ENCODE results near the gene BBS9. TPM values are rescaled to one million over a fixed set of nuclear protein-coding genes. Genes with fewer than 3 reads are reported as not detected.

The BBS9 gene
- total RNA-seq, 1 donor from 2014 or later, result 21.1 TPM

- no peaks in the 10 kb centered on the region for H3K9me3 Mint-ChIP-seq (ENCODE audit: unreplicated experiment)
- H3K36me3 Mint-ChIP-seq (ENCODE audit: unreplicated experiment), result no peaks in the 10 kb centered on the region
- H3K4me1 Mint-ChIP-seq (ENCODE audit: low read depth, unreplicated experiment), result peaks cover 9% of the 10 kb centered on the region
- H3K27me3 Mint-ChIP-seq (ENCODE audit: unreplicated experiment), result no peaks in the 10 kb centered on the region
- no peak for TF ChIP-seq CTCF (IDR thresholded peaks at IDR 0.05; ENCODE audit: partially characterized antibody, unreplicated experiment)
- no peak overlapping the region for H3K4me3 Mint-ChIP-seq (ENCODE audit: unreplicated experiment)
- DNase-seq, result no peak
- H3K27ac Mint-ChIP-seq (ENCODE audit: unreplicated experiment), result no peak overlapping the region
Measured at GRCh38 chr7:33550979-33551378, 421.6 kb downstream of the BBS9 start.

GRCh38 chr7:33554046-33554445 is 424.7 kb downstream of the BBS9 start:
- Mint-ChIP-seq H3K9me3 (ENCODE audit: unreplicated experiment) (no peaks in the 10 kb centered on the region), H3K4me3 (ENCODE audit: unreplicated experiment) (no peak overlapping the region), H3K4me1 (ENCODE audit: low read depth, unreplicated experiment) (peaks cover 14% of the 10 kb centered on the region), H3K27ac (ENCODE audit: unreplicated experiment) (no peak overlapping the region), H3K36me3 (ENCODE audit: unreplicated experiment) (no peaks in the 10 kb centered on the region), H3K27me3 (ENCODE audit: unreplicated experiment) (peaks cover 2% of the 10 kb centered on the region)
- DNase-seq, result no peak
- TF ChIP-seq CTCF (IDR thresholded peaks at IDR 0.05; ENCODE audit: partially characterized antibody, unreplicated experiment), result no peak

GRCh38 chr7:33554576-33554975 is 425.2 kb downstream of the BBS9 start:
- no peak for TF ChIP-seq CTCF (IDR thresholded peaks at IDR 0.05; ENCODE audit: partially characterized antibody, unreplicated experiment)
- no peak overlapping the region for H3K4me3 Mint-ChIP-seq (ENCODE audit: unreplicated experiment)
- no peaks in the 10 kb centered on the region for H3K9me3 Mint-ChIP-seq (ENCODE audit: unreplicated experiment)
- no peaks in the 10 kb centered on the region for H3K36me3 Mint-ChIP-seq (ENCODE audit: unreplicated experiment)
- H3K27me3 Mint-ChIP-seq (ENCODE audit: unreplicated experiment), result peaks cover 2% of the 10 kb centered on the region
- H3K27ac Mint-ChIP-seq (ENCODE audit: unreplicated experiment), result no peak overlapping the region
- no peak for DNase-seq
- peaks cover 14% of the 10 kb centered on the region for H3K4me1 Mint-ChIP-seq (ENCODE audit: low read depth, unreplicated experiment)

- no peaks in the 10 kb centered on the region for H3K9me3 Mint-ChIP-seq (ENCODE audit: unreplicated experiment)
- peaks cover 2% of the 10 kb centered on the region for H3K27me3 Mint-ChIP-seq (ENCODE audit: unreplicated experiment)
- peaks cover 9% of the 10 kb centered on the region for H3K4me1 Mint-ChIP-seq (ENCODE audit: low read depth, unreplicated experiment)
- TF ChIP-seq CTCF (IDR thresholded peaks at IDR 0.05; ENCODE audit: partially characterized antibody, unreplicated experiment), result no peak
- no peak for DNase-seq
- H3K4me3 Mint-ChIP-seq (ENCODE audit: unreplicated experiment), result no peak overlapping the region
- no peak overlapping the region for H3K27ac Mint-ChIP-seq (ENCODE audit: unreplicated experiment)
- no peaks in the 10 kb centered on the region for H3K36me3 Mint-ChIP-seq (ENCODE audit: unreplicated experiment)
Measured at GRCh38 chr7:33556472-33556871, 427.1 kb downstream of the BBS9 start.

GRCh38 chr7:33558549-33559323 is 429.4 kb downstream of the BBS9 start:
- peaks cover 8% of the 10 kb centered on the region for H3K4me1 Mint-ChIP-seq (ENCODE audit: low read depth, unreplicated experiment)
- no peaks in the 10 kb centered on the region for H3K36me3 Mint-ChIP-seq (ENCODE audit: unreplicated experiment)
- H3K9me3 Mint-ChIP-seq (ENCODE audit: unreplicated experiment), result no peaks in the 10 kb centered on the region
- H3K4me3 Mint-ChIP-seq (ENCODE audit: unreplicated experiment), result no peak overlapping the region
- peaks cover 2% of the 10 kb centered on the region for H3K27me3 Mint-ChIP-seq (ENCODE audit: unreplicated experiment)
- no peak for DNase-seq
- H3K27ac Mint-ChIP-seq (ENCODE audit: unreplicated experiment), result peak overlapping the region; percentile 60
- TF ChIP-seq CTCF (IDR thresholded peaks at IDR 0.05; ENCODE audit: partially characterized antibody, unreplicated experiment), result no peak

Data from glutamatergic neuron (in vitro differentiated cells).